HepG2 (cell line): Measurements from ENCODE around the gene EEF2. TPM values are rescaled to one million over a fixed set of nuclear protein-coding genes. Genes with fewer than 3 reads are reported as not detected.
A peak's percentile ranks its signal among the peaks of the same experiment; 100 is the strongest.

Source experiments
- ATAC-seq: fragments of 200-7000 bp; cut with Tn5 transposase; 3 replicates; pipeline ENCODE4 v1.9.1; 2020; ENCODE audit warnings: mild to moderate bottlenecking, moderate library complexity
- BruUV-seq: library from RNA; stranded (reverse); fragments of 400-500 nt; replicated peaks from 2 replicates; lab custom pipeline; 2021; lab: Mats Ljungman, UMichigan
- CTCF ChIA-PET: fragments of 300-600 bp; formaldehyde crosslinking; extraction: SDS; loops from one replicate; lab custom pipeline; 2021; ENCODE audit warnings: low total read pairs, inconsistent platforms, low intra/inter-chr PET ratio; lab: Yijun Ruan, JAX
- POLR2A ChIA-PET: fragments of 350-600 bp; sonication (Branson Sonifier 250); formaldehyde crosslinking; loops from one replicate; lab custom pipeline; 2020; ENCODE audit warnings: antibody characterized with exemption, inconsistent platforms; lab: Yijun Ruan, JAX
- DNase-seq: peaks from one replicate; pipeline ENCODE4 v3.0.0-alpha.2; 2015; ENCODE audit warnings: low spot score
- FAIRE-seq: peaks from 3 replicates; lab custom pipeline; 2011; peaks lifted over from hg19 to GRCh38; lab: Jason Lieb, UNC
- H2AFZ ChIP-seq: one replicate; pipeline ENCODE4 v1.6.1; 2011; ENCODE audit warnings: low read length, inconsistent platforms
- H3K27ac ChIP-seq: fragments of 300-600 bp; 3 replicates; pipeline ENCODE4 v1.8.0; 2011; ENCODE audit warnings: mixed run types, mild to moderate bottlenecking, mixed read lengths, low read length, inconsistent platforms; ENCODE audit not compliant: insufficient read depth; ENCODE audit errors: extremely low read length
- H3K27me3 ChIP-seq, 2 experiments: fragments of 200-600 bp in 1 of 2; 2 replicates in 1 of 2; 3 replicates in 1 of 2; pipeline versions ENCODE4 v1.6.0 to v1.8.0; 2011; ENCODE audit warnings: low read length in 2 of 2, mild to moderate bottlenecking in 2 of 2, moderate library complexity in 2 of 2, inconsistent platforms in 1 of 2; ENCODE audit not compliant: insufficient read depth in 2 of 2, control insufficient read depth in 1 of 2
- H3K36me3 ChIP-seq, 2 experiments: fragments of 200-600 bp in 1 of 2; replicated peaks in 1 of 2; 2 replicates in 1 of 2; 3 replicates in 1 of 2; pipeline versions ENCODE4 v1.5.1 to v1.8.0; 2011; ENCODE audit warnings: low read length in 2 of 2, inconsistent platforms in 1 of 2; ENCODE audit not compliant: insufficient read depth in 2 of 2, control insufficient read depth in 1 of 2
- H3K4me1 ChIP-seq: 2 replicates; pipeline ENCODE4 v1.5.1; 2012; ENCODE audit warnings: low read length, inconsistent platforms; ENCODE audit not compliant: insufficient read depth
- H3K4me2 ChIP-seq: 2 replicates; pipeline ENCODE4 v1.6.0; 2011; ENCODE audit warnings: low read depth, low read length, inconsistent platforms
- H3K4me3 ChIP-seq, 3 experiments: fragments of 200-600 bp in 1 of 3; sonication (generic), shearing (Covaris generic) in 1 of 3; replicated peaks in 1 of 3; 2 replicates each; pipeline ENCODE4 v1.5.1; 2011 to 2016; ENCODE audit warnings: low read length in 3 of 3, inconsistent platforms in 2 of 3, low read depth in 2 of 3, mild to moderate bottlenecking in 2 of 3, control low read depth in 1 of 3, mixed read lengths in 1 of 3; ENCODE audit not compliant: insufficient read depth in 1 of 3
- H3K79me2 ChIP-seq: one replicate; pipeline ENCODE4 v1.6.1; 2011; ENCODE audit warnings: low read length, inconsistent platforms; ENCODE audit not compliant: insufficient read depth
- H3K9ac ChIP-seq: 2 replicates; pipeline ENCODE4 v1.6.0; 2011; ENCODE audit warnings: mild to moderate bottlenecking, low read depth, low read length, inconsistent platforms; ENCODE audit not compliant: insufficient read depth
- H3K9me3 ChIP-seq: 2 replicates; pipeline ENCODE4 v1.5.1; 2012; ENCODE audit warnings: mild to moderate bottlenecking, low read length
- H4K20me1 ChIP-seq: 2 replicates; pipeline ENCODE4 v1.6.0; 2011; ENCODE audit warnings: inconsistent platforms, mild to moderate bottlenecking, low read length, moderate library complexity; ENCODE audit not compliant: insufficient read depth
- ATRX ChIP-seq: sonication (generic); formaldehyde crosslinking; IDR thresholded peaks from 2 replicates; pipeline ENCODE4 v1.4.0; 2020; ENCODE audit warnings: missing genetic modification reagents, borderline replicate concordance
- BCL6 ChIP-seq: IDR thresholded peaks from 2 replicates; pipeline ENCODE4 v1.6.1; 2016; ENCODE audit warnings: missing genetic modification reagents, missing compliant biosample characterization
- CBFB ChIP-seq: sonication (generic); formaldehyde crosslinking; IDR thresholded peaks from 2 replicates; pipeline ENCODE4 v1.4.0; 2020; ENCODE audit warnings: missing genetic modification reagents
- GABPB1 ChIP-seq: IDR thresholded peaks from 2 replicates; pipeline ENCODE4 v1.6.1; 2016; ENCODE audit warnings: mild to moderate bottlenecking, missing genetic modification reagents, moderate library complexity, missing compliant biosample characterization
- HDAC2 ChIP-seq: sonication (generic); formaldehyde crosslinking; IDR thresholded peaks from 2 replicates; pipeline ENCODE4 v1.4.0; 2020; ENCODE audit warnings: missing genetic modification reagents
- MIER2 ChIP-seq: IDR thresholded peaks from 2 replicates; pipeline ENCODE4 v1.6.1; 2016; ENCODE audit warnings: missing biosample characterization, missing genetic modification reagents
- MIXL1 ChIP-seq: IDR thresholded peaks from 2 replicates; pipeline ENCODE4 v1.6.1; 2016
- NFATC3 ChIP-seq: sonication (generic); formaldehyde crosslinking; IDR thresholded peaks from 2 replicates; pipeline ENCODE4 v1.5.1; 2020; ENCODE audit warnings: mild to moderate bottlenecking, missing genetic modification reagents
- POLR2A ChIP-seq, 2 experiments: IDR thresholded peaks; 2 replicates each; pipeline ENCODE4 v1.6.1; 2011; ENCODE audit warnings: low read depth in 2 of 2, low read length in 2 of 2, mild to moderate bottlenecking in 1 of 2, moderate library complexity in 1 of 2; ENCODE audit not compliant: insufficient read depth in 1 of 2
- SALL1 ChIP-seq: sonication (generic); formaldehyde crosslinking; IDR thresholded peaks from 2 replicates; pipeline ENCODE4 v1.8.0; 2022; ENCODE audit warnings: mild to moderate bottlenecking, missing genetic modification reagents
- SP1 ChIP-seq, 2 experiments: fragments of 450-650 bp in 1 of 2; sonication (generic) in 1 of 2; formaldehyde crosslinking in 1 of 2; IDR thresholded peaks; 2 replicates each; pipeline versions ENCODE4 v1.4.0 to v1.6.1; 2016 to 2020; ENCODE audit warnings: missing genetic modification reagents in 1 of 2
- TGIF2 ChIP-seq: IDR thresholded peaks from 2 replicates; pipeline ENCODE4 v1.6.1; 2016; ENCODE audit warnings: control low read depth, missing compliant biosample characterization
- ZNF121 ChIP-seq: sonication (generic); formaldehyde crosslinking; IDR thresholded peaks from 2 replicates; pipeline ENCODE4 v1.5.0; 2020; ENCODE audit warnings: mild to moderate bottlenecking, missing genetic modification reagents
- ZNF180 ChIP-seq: sonication (generic); formaldehyde crosslinking; IDR thresholded peaks from 2 replicates; pipeline ENCODE4 v1.4.0; 2020; ENCODE audit warnings: low read depth, missing genetic modification reagents, borderline replicate concordance
- ZNF430 ChIP-seq: sonication (generic); formaldehyde crosslinking; IDR thresholded peaks from 2 replicates; pipeline ENCODE4 v1.9.0; 2021; ENCODE audit warnings: mild to moderate bottlenecking, missing genetic modification reagents
- ZNF660 ChIP-seq: sonication (generic); formaldehyde crosslinking; IDR thresholded peaks from 2 replicates; pipeline ENCODE4 v1.5.1; 2020; ENCODE audit warnings: mild to moderate bottlenecking, low read depth, missing genetic modification reagents, borderline replicate concordance
- WGBS: methylation state at CpG from one replicate; pipeline ENCODE4 v1.1.6; 2017; ENCODE audit warnings: low lambda C conversion rate; 5-methylcytosine and 5-hydroxymethylcytosine counted together
- in situ Hi-C: cut with HindIII; loops from 2 replicates; pipeline ENCODE4 v1.10.0; 2017; ENCODE audit warnings: low pct_unique_long_range_greater_than_20kb; ENCODE audit not compliant: extremely low pct_ligation_motif_present
- intact Hi-C: fragments of 100-400 bp; cut with micrococcal nuclease; formaldehyde crosslinking; loops from one replicate; pipeline ENCODE4 v1.10.0; 2022; ENCODE audit not compliant: unreplicated experiment
- polyA plus RNA-seq, 8 experiments: library from polyadenylated mRNA; depleted of rRNA in 3 of 8; stranded (reverse) in 7 of 8; unstranded in 1 of 8; fragments of >200 nt; fragmentation: Illumina TruSeq in 4 of 8; extraction: Trizol in 4 of 8; gene quantifications; 2 replicates each; pipeline versions ENCODE4 v1.2.1 to v1.2.3, GENCODE V29; 2011 to 2016; ENCODE audit warnings: low read depth in 4 of 8, missing spikeins in 1 of 8, mixed read lengths in 1 of 8; ENCODE audit not compliant: insufficient read depth in 1 of 8
- total RNA-seq, 5 experiments: library from RNA; depleted of rRNA; stranded (reverse); fragments of >200 nt; fragmentation: Illumina TruSeq; extraction: Trizol; gene quantifications; 2 replicates each; pipeline ENCODE4 v1.2.3, GENCODE V29; 2016; ENCODE audit warnings: low read depth in 1 of 5
- TF ChIP-seq, protein P1 (sequence below): IDR thresholded peaks from 2 replicates; pipeline ENCODE4 v1.6.1; 2018; ENCODE audit warnings: missing genetic modification reagents
- TF ChIP-seq, protein P2 (sequence below): IDR thresholded peaks from 2 replicates; pipeline ENCODE4 v1.6.1; 2016; ENCODE audit warnings: missing genetic modification reagents, missing compliant biosample characterization
- TF ChIP-seq, protein P3 (sequence below): sonication (generic); formaldehyde crosslinking; IDR thresholded peaks from 2 replicates; pipeline ENCODE4 v1.4.0; 2020; ENCODE audit warnings: low read depth, missing genetic modification reagents

EEF2 gene
- total and polyA plus RNA-seq, 2 of the 13 experiments (the other 11 are each of a cell fraction or from before 2014, with no cell fraction given): 1,441 to 1,777 TPM

GRCh38 chr19:3968556-3969434, 16.5 kb downstream of the EEF2 start:
- Histone ChIP-seq H4K20me1 (peaks cover 16% of the 10 kb centered on the region), H3K9me3 (no peaks in the 10 kb centered on the region), H3K79me2 (peaks cover 26% of the 10 kb centered on the region), H2AFZ (no peak overlapping the region), H3K27me3 (no peaks in the 10 kb centered on the region; a peak in 1 of 5 replicates), H3K4me2 (peak overlapping the region; percentile 95), H3K4me3 (peak overlapping the region; percentile 95 to 98 (median 97); a peak in 4 of 6 replicates), H3K4me1 (peaks cover 28% of the 10 kb centered on the region), H3K27ac (peak overlapping the region; percentile 72), H3K9ac (peak overlapping the region; percentile 94; the same call in 1 of the 2 replicates), H3K36me3 (peaks cover 18 to 28% of the 10 kb centered on the region in 2 experiments; a peak in 4 of 5 replicates)
- ChIA-PET CTCF (no interaction called here), POLR2A (interaction anchor here (0.6 to 3.4 kb wide), 9 partner anchors 9 to 206 kb away, joined by 3 to 56 read pairs (median 10); partner anchors contain the start of genes EEF2 and MRPL54)
- in situ Hi-C loops (no loop called here), intact Hi-C loops (loop anchor here (5.0 kb wide), 1 partner anchor 111 kb away; no protein-coding TSS in a partner anchor)
- WGBS: 47% methylated on average over 9 of the region's 9 CpGs
- BruUV-seq: TSS peak; percentile 87
- DNase-seq: peak; percentile 98
- peak; percentile 54 for ATAC-seq
- FAIRE-seq: peak; percentile 94
- TF ChIP-seq, protein P1, sequence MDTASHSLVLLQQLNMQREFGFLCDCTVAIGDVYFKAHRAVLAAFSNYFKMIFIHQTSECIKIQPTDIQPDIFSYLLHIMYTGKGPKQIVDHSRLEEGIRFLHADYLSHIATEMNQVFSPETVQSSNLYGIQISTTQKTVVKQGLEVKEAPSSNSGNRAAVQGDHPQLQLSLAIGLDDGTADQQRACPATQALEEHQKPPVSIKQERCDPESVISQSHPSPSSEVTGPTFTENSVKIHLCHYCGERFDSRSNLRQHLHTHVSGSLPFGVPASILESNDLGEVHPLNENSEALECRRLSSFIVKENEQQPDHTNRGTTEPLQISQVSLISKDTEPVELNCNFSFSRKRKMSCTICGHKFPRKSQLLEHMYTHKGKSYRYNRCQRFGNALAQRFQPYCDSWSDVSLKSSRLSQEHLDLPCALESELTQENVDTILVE (CRISPR knock-in tag): no peak
- TF ChIP-seq, protein P2, sequence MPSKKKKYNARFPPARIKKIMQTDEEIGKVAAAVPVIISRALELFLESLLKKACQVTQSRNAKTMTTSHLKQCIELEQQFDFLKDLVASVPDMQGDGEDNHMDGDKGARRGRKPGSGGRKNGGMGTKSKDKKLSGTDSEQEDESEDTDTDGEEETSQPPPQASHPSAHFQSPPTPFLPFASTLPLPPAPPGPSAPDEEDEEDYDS (CRISPR knock-in tag): peak; percentile 50; the same call in 1 of the 2 replicates
- TF ChIP-seq ATRX (CRISPR knock-in tag) (0 out of 2 replicates have a peak, but pooled peaks have one; percentile 49), TGIF2 (CRISPR knock-in tag) (no peak), MIER2 (CRISPR knock-in tag) (no peak), SALL1 (CRISPR knock-in tag) (peak; percentile 31; the same call in 1 of the 2 replicates), ZNF180 (CRISPR knock-in tag) (no peak), ZNF121 (peak; percentile 45; the same call in 1 of the 2 replicates), SP1 (IDR thresholded peaks at IDR 0.05) (no peak), SP1 (CRISPR knock-in tag; IDR thresholded peaks at IDR 0.05) (peak; percentile 54; the same call in 1 of the 2 replicates), NFATC3 (CRISPR knock-in tag) (no peak), MIXL1 (CRISPR knock-in tag) (peak; percentile 28; the same call in 1 of the 2 replicates), CBFB (CRISPR knock-in tag) (no peak), BCL6 (CRISPR knock-in tag) (peak; percentile 33; the same call in 1 of the 2 replicates), ZNF430 (CRISPR knock-in tag) (peak; percentile 80; the same call in 1 of the 2 replicates), POLR2A (IDR thresholded peaks at IDR 0.05; ENCODE audit: insufficient read depth in 1 of 2, low read depth in 2 of 2, low read length in 2 of 2) (peak in 1 of 2 experiments; percentile 53; a peak in 2 of 4 replicates), HDAC2 (CRISPR knock-in tag) (0 out of 2 replicates have a peak, but pooled peaks have one; percentile 17), GABPB1 (CRISPR knock-in tag) (peak; percentile 26; the same call in 1 of the 2 replicates), ZNF660 (CRISPR knock-in tag) (no peak)
- TF ChIP-seq, protein P3, sequence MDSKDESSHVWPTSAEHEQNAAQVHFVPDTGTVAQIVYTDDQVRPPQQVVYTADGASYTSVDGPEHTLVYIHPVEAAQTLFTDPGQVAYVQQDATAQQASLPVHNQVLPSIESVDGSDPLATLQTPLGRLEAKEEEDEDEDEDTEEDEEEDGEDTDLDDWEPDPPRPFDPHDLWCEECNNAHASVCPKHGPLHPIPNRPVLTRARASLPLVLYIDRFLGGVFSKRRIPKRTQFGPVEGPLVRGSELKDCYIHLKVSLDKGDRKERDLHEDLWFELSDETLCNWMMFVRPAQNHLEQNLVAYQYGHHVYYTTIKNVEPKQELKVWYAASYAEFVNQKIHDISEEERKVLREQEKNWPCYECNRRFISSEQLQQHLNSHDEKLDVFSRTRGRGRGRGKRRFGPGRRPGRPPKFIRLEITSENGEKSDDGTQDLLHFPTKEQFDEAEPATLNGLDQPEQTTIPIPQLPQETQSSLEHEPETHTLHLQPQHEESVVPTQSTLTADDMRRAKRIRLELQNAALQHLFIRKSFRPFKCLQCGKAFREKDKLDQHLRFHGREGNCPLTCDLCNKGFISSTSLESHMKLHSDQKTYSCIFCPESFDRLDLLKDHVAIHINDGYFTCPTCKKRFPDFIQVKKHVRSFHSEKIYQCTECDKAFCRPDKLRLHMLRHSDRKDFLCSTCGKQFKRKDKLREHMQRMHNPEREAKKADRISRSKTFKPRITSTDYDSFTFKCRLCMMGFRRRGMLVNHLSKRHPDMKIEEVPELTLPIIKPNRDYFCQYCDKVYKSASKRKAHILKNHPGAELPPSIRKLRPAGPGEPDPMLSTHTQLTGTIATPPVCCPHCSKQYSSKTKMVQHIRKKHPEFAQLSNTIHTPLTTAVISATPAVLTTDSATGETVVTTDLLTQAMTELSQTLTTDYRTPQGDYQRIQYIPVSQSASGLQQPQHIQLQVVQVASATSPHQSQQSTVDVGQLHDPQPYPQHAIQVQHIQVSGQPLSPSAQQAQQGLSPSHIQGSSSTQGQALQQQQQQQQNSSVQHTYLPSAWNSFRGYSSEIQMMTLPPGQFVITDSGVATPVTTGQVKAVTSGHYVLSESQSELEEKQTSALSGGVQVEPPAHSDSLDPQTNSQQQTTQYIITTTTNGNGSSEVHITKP (CRISPR knock-in tag): 0 out of 2 replicates have a peak, but pooled peaks have one; percentile 28
